GM21737 (cell line): ENCODE data around the gene CXCL16.
"Not testable (repeated sequence)": the region's sequence is repeated elsewhere in the genome, so short reads cannot be mapped to it uniquely, and the experiment has no call there.

Source experiments
- ATAC-seq: cut with Tn5 transposase; IDR thresholded peaks from one replicate; pipeline ENCODE4 v1.9.1; 2021; ENCODE audit warnings: mild to moderate bottlenecking, moderate library complexity; ENCODE audit not compliant: unreplicated experiment

The CXCL16 gene

DNA sequence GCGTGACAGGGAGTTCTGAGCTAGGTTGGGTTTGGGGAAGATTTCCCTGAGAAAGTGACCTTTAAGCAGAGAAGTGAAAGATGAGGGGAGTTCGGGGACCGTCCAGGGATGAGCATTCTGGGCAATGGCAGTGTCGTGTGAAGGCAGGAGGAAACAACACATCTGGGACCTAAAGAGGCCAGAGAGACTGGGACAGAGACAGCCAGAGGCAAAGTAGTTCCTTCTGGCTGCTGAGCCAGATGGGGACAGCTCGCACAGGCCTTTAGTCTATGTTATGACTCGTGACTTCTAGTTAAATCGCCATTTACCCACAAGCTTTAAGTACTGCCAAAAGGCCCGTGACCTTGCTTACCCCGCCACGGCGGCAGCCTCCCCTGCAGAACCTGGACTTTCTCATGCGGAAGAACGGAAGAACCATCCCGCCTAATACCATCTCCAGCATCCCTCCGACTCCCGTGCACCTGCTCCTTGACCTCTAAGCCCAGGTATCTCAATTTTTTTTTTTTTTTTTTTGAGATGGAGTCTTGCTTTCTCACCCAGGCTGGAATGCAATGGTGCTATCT, 17.0 kb downstream of the CXCL16 start:
- no peak for ATAC-seq

DNA sequence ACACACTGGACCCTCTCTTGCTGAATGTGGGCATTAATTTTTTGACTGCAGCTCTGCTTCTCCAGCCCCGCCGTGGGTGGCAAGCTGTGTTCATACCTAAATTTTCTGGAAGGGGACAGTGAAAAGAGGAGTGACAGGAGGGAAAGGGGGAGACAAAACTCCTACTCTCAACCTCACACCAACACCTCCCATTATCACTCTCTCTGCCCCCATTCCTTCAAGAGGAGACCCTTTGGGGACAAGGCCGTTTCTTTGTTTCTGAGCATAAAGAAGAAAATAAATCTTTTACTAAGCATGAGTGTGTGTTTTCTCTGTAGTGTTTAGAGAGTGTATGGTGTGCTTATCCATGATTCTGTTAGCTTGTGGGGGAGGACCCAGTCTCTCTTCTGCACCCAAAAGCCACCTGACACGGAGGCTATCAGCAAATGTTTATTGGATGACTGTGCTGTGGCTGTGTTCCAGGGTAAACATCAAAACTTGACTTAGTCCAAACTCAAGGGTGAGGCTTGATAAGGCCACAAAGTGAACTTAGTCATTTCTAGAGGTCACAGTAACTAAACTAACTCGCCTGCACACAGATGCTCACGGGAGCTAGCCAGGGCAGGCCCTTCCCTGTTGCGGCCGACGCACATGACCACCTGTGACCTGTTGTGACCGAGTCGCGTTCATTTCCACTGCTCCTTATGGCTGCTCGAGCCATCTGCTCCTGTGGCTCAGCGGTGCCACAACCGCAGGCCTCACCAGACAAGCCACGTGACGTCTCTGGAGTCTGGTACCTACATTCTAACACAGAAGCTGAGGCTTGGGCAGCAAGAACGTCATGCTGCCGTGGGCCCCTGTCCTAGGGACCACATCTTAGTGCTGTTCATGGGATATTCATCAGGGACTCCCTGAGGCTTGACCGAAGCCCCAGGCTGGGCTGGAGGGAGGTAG, 18.3 kb downstream of the CXCL16 start:
- ATAC-seq = no peak

DNA sequence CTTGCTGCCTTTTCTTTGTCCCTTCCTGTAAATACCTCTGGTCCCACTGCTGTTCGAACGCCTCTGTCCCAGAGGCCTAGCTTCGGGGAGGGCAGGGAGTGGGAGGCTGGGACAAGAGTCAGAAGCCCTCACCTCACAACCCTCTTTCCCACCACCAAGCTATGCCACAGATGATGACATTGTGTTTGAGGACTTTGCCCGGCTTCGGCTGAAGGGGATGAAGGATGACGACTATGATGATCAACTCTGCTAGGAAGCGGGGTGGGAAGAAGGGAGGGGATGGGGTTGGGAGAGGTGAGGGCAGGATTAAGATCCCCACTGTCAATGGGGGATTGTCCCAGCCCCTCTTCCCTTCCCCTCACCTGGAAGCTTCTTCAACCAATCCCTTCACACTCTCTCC, 18.9 kb downstream of the CXCL16 start:
- no peak for ATAC-seq

DNA sequence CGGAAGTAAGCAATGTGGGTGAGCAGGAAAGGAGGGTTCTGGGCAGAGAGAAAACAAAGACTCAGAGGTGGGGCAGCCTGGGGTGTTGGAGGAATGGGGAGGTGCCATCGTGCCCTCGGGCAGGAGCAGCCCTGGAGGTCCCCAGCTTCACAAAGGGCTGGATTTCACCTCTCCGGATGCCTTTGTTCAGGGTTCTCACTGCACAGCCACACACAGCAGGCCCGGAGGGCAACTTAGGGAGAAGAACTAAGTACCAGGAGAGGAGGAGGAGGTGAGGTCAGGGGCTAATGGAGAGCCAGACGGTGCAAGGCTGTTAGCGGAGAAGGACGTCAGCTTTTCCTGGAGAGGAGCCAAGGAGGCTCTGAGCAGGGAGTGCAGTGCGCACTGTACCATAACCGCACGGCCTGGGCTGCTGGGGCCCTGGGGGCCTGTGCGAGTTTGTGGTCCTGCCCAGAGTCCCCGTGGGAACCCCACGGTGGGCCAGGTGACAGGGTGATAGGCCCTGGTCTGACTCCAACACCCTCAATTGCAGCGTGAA, 20.0 kb downstream of the CXCL16 start:
- no peak for ATAC-seq

DNA sequence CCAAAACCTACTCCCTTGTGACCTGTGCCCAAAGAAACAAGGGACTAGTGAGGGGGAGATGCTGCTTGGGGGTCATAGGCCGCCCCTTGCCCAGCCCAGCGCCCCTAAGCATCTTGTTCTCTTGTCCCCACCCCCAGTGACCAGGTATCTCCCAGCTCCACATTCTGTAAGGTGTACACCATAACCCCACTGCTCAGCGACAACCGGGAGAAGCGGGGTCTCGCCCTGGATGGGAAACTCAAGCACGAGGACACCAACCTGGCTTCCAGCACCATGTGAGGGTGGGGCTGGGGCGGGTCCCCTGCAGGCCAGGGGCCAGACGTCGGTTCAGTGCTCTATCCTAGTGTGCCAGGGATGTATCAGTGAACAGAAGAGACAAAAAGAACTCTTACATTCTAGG, 20.6 kb downstream of the CXCL16 start:
- ATAC-seq = no peak

DNA sequence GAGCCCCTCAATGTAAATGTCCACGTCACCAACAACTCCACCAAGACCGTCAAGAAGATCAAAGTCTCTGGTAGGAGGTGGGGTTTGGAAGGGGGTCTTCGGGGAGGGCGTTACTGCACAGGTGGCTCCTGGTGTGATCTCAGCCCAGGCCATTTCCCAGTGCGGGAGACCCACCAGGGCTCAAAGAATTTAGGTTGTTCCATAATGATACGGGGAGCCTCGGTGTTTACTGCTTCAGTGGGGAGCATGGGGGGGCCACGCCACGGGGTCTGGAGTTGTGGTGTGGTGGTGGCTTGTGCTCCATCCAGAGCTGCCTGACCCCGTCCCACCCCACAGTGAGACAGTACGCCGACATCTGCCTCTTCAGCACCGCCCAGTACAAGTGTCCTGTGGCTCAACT, 21.5 kb downstream of the CXCL16 start:
- ATAC-seq = no peak

DNA sequence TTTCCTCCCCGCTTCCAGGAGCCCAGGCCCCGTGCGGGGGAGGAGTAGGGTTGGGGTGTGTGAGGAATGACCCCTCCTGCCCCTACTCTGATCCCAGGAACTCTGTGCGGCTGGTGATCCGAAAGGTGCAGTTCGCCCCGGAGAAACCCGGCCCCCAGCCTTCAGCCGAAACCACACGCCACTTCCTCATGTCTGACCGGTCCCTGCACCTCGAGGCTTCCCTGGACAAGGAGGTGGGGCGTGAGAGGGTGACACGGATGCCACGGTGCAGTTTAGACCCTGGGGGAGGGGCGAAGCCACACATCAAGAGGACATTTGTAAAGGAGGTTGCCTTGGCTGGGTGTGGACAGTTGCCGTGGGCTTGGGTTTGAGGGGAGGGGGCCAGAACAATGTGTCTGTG, 21.9 kb downstream of the CXCL16 start:
- ATAC-seq = no peak

DNA sequence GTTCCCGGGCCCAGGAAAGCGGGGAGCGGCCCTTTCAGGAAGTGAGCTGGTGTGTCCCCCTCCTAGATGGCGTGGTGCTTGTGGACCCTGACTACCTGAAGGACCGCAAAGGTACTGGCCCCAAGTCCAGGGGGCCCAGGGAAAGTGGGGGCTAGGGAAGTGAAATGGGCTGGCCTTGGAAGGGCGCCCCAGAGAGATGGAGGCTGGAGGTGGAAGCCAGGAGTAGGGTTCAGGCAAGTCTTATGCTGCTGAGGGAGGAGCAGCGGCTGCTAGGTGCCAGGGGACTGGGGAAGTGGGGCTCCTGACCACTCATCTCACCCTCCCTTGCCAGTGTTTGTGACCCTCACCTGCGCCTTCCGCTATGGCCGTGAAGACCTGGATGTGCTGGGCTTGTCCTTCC, 23.6 kb downstream of the CXCL16 start:
- ATAC-seq = no peak

DNA sequence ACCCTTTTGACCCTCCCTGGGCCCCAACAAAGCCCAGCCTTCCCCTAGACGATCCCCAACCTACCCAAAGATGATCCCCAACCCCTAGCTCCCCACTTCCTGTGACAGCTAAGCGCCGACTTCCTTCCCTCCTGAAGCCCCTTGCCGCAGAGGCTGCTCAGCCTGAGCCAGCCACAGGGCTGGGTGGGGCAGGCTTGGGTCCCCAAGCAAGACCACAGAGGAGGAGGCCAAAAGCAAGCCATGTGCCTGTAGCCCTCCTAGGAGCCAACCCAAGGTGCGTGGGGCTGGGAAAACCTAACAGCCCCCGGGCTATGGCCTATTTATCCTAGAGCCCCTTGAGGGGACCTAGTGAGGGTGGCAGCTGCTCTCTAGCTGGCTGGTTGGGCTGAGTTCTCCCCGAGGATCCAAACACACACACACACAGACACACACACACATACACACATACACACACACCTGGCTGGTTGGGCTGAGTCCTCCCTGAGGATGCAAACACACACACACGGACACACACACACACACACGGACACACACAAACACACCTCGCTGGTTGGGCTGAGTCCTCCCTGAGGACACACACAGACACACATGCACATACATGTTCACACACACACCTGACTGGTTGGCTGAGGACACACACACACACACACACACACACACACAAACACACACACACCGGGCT, 24.5 kb downstream of the CXCL16 start:
- no peak for ATAC-seq

DNA sequence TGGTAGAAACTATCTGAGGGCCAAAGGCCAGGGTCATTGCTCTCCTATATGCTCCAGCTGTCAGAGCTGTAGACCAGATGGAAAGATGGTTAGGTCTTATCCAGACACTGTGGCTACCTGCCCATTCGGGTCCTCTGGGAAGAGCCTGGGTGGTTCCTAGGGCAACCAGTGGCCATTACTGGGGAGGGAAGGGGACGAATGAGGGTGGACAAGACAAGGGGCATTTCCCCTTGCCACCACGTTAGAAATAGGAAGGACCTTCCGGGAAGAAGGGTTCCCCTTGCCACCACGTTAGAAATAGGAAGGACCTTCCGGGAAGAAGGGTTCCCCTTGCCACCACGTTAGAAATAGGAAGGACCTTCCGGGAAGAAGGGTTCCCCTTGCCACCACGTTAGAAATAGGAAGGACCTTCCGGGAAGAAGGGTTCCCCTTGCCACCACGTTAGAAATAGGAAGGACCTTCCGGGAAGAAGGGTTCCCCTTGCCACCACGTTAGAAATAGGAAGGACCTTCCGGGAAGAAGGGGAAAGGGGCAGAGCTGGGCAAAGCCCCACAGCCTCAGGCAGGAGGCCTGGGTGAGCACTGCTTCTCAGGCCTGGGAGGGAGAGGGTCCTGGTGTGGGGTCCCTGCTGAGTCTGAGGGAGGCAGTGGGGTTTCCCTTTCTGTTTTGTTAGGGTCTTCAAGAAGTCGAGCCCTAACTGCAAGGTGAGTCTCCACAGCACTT, 25.2 kb downstream of the CXCL16 start:
- ATAC-seq = not testable (repeated sequence)

DNA sequence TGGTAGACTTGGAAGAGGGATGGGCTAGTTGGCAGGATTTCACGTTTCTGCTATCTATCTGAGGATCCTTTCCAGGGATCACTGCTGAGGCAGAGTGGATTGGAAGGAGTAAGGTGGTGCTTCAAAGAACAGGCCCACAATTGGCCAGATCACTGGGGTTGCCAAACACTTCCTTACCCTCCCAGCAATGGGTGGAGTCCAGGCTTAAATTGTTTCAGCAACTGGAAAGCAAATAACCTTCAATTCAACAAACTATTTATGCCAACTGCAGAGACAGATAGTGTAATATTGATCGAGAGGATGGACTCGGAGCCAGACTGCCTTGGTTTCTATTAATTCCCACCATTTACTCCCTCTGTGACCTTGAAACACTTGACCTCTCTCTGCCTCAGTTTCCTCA, 27.2 kb downstream of the CXCL16 start:
- no peak for ATAC-seq

DNA sequence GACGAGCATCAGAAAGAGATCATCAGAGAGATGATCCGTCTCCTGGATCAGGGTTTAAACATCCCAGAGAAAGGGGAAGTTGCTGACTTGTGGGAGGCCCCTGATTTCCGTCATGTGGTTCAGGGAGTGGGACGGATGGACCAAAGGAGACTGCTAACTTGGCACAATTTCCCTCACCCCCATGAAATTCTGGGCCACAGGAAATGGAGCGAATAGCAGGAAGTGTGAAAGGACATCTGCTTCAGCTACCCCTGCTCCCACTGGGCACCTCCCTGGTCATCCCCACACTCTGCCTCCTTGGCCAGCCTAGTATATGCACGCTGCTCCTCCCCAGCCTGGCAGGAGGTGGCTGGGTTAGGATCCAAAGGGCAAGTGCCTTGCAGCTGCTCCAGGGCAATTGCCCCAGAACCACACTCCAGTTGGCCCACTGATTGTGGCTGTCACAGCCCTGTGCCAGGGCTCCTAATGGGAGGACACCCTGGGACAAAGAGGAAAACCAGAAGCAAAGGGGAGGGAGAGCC, 28.0 kb downstream of the CXCL16 start:
- no peak for ATAC-seq

DNA sequence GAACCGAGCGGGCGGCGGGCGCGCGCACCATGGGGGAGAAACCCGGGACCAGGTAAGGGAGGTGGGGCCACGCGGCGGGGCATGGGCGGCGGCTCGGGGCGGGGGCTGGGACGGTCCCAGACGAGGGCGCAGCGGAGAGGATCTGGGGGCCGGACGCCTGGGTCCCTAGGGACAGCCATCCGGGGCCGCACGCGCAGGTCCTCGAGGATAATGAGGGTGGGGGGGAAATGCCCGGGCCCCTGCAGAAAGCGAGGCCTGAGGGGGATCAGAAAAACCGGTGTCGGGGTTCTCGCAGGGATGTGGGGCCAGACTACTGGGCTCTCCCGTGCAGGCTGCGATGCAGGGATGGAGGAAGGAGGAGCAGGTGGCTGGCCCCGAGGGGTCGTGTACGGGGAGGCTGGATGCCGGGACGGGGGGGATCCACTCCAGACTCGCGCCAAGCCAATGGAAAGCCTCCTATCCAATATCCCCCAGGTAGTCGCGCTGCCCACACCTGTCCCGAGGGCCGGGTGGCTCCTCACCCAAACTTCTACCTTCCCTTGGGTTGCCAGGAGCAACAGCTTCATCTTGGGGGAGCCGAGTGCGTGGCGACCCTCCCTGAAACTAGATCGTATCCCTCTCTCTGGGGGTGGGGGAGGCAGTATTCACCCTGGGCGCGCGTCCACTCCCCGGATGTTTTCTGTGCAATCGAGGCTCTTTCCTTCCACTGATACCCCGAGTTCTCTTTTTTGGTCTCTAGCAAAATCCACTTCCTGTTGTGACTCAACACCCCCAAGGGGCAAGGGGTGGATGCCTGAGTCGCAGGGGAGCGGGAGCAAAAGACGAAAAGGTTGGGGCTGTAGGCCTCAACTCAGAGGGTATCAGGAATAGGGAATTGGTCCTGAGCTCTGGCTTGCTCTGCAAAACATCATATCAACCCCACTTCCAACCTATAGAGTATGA, 28.8 kb downstream of the CXCL16 start:
- ATAC-seq = peak; percentile 1

DNA sequence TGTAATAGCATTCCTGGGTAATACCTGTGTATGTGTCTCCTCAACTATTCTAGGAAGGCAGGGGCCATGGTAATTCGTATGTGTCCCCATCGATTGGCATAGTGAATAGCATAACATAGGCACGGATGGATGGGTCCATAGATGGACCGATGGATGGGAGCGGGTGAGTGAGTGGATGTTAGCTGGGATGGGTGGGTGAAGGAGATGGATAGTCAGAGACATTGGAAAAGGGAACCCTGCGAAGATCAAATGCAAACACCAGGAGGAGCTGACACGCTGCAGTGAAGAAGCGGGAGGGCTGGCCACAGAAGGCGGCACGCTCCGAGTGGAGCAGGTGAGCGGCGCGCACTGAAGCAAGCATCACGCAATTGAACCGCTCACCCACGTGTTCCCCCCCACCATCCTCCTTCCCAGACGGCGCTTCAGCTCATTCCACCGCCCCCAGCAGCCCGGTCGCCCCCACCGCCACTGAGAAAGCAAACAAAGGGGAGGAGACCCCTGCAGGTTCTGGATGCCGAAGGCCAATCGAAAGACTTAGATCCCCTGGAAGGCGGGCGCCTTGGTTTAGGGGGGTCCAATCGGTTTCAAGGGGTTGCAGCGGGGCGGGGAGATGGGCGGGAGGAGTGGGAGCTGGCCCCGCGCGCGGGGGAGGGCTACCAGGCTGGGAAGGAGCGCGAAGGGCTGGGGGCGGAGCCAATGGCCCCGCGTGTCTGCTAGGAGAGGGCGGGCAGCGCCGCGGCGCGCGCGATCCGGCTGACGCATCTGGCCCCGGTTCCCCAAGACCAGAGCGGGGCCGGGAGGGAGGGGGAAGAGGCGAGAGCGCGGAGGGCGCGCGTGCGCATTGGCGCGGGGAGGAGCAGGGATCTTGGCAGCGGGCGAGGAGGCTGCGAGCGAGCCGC, 29.7 kb downstream of the CXCL16 start, which contains the start of gene ARRB2:
Gene ARRB2, plus strand, starts transcription at position 839 of the 899 bp plus-strand sequence. CDS start 90 bp downstream, outside the sequence.
- peak; percentile 71 for ATAC-seq

DNA sequence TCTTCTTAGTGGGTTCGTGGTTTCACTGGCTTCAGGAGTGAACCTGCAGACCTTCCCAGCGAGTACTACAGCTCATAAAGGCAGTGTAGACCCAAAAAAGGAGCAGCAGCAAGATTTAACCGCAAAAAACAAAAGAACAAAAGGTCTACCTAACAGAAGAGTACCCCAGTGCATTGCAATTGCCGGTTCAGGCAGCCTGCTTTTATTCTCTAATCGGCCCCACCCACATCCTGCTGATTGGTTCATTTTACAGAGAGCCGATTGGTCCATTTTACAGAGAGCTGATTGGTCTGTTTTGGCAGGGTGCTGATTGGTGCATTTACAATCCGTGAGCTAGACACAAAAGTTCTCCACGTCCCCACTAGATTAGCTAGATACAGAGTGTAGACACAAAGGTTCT, 31.3 kb downstream of the CXCL16 start:
- no peak for ATAC-seq

DNA sequence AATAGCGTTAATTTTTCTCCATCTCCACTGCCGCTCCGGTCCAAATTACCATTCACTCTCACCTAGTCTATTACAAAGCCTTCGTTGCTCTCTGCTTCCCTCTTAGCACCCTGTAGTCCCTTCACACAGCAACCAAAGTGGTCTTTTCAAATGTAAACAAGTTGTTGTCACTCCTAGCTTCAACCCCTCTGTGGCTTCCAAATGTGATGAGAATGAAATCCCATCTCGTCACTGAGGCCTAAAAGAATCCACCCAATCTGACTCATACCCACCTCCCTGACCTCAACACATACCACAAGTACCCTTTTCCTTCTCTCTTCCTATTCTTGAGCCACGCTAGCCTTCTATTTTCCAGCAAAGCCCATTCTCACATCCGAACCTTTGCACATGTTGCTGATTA, 33.6 kb downstream of the CXCL16 start:
- no peak for ATAC-seq

DNA sequence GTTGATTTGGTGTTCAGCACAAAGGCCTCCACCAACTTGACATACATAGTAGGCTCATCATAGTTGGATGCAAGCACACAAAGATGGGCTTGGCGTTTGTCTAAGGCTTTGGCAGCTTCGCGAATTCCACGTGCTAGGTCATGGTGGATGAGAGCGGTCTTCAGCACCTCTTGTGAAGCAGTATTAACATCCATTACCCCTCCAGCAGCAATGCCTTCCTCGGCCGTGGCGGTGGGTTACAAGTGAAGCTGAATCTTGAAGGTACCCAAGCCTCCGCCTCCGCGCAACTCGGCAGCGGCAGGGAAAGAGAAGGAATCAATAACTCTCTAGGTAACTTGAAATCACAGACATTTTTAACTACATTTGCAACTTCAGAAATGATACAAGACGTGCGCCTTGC, 34.7 kb downstream of the CXCL16 start:
- no peak for ATAC-seq

DNA sequence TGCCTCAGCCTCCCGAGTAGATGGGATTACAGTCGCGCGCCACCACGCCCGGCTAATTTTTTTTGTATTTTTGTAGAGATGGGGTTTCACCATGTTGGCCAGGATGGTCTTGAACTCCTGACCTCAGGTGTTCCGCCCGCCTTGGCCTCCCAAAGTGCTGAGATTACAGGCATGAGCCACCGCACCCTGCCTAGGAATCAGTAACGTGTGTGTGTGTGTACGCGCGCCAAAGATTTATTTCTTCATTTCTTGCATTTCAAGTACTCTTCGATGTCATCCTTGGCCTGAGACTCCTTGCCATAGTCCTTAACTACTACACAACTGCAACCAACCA, 35.2 kb downstream of the CXCL16 start:
- not testable (repeated sequence) for ATAC-seq

DNA sequence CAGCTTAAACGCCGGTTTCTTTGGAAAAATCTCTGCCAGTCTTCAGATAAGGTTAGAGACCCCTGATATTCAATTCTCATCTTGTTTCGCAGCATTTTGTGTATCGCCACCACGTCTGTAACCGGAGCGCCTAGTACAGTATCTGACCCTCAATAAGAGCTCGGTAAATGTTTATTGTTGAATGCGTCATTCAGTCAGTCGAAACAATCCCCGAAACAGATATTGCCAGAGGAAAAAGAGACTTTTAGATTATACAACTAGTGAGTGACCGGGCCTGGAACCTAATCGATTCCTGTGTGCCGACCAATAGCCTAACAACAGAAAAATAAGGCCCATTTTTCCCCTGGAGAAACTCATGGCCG, 36.4 kb downstream of the CXCL16 start:
- no peak for ATAC-seq
